OCI-LY1 (cell line): Measurements from ENCODE around the gene TYMS.

ENCODE experiments used
- H2AFZ ChIP-seq: fragments of 200-600 bp; sonication (generic), shearing (Covaris generic); 2 replicates; pipeline ENCODE4 v1.6.0; 2014; ENCODE audit warnings: antibody characterized with exemption, mild to moderate bottlenecking, low read length
- H3F3A ChIP-seq: fragments of 200-600 bp; sonication (generic), shearing (Covaris generic); 2 replicates; pipeline ENCODE4 v1.6.0; 2014; ENCODE audit warnings: mild to moderate bottlenecking, antibody characterized with exemption, low read length, moderate library complexity; ENCODE audit not compliant: insufficient read depth
- H3K27ac ChIP-seq: fragments of 200-600 bp; sonication (generic); 2 replicates; pipeline ENCODE4 v1.5.1; 2014; ENCODE audit warnings: low read length, mixed run types, mild to moderate bottlenecking, low read depth; ENCODE audit not compliant: poor library complexity, severe bottlenecking
- H3K27me3 ChIP-seq: fragments of 200-600 bp; sonication (generic); 2 replicates; pipeline ENCODE4 v1.6.0; 2014; ENCODE audit warnings: antibody characterized with exemption, mild to moderate bottlenecking, low read length, moderate library complexity; ENCODE audit not compliant: insufficient read depth
- H3K36me3 ChIP-seq: fragments of 200-600 bp; sonication (generic); 2 replicates; pipeline ENCODE4 v1.6.1; 2014; ENCODE audit warnings: mild to moderate bottlenecking, antibody characterized with exemption, low read length, moderate library complexity, mixed read lengths; ENCODE audit not compliant: insufficient read depth
- H3K4me1 ChIP-seq: fragments of 200-600 bp; sonication (generic); 2 replicates; pipeline ENCODE4 v1.5.1; 2014; ENCODE audit warnings: mild to moderate bottlenecking, low read length, moderate library complexity; ENCODE audit not compliant: insufficient read depth, severe bottlenecking
- H3K4me2 ChIP-seq: fragments of 200-600 bp; sonication (generic), shearing (Covaris generic); 2 replicates; pipeline ENCODE4 v1.6.1; 2014; ENCODE audit warnings: low read length
- H3K4me3 ChIP-seq: fragments of 200-600 bp; sonication (generic); 2 replicates; pipeline ENCODE4 v1.5.1; 2014; ENCODE audit warnings: low read length, low read depth, mild to moderate bottlenecking, mixed read lengths; ENCODE audit not compliant: poor library complexity, severe bottlenecking
- H3K79me2 ChIP-seq: fragments of 200-600 bp; shearing (Covaris generic); 2 replicates; pipeline ENCODE4 v1.6.1; 2016; ENCODE audit warnings: mixed run types, low read length, mixed read lengths; ENCODE audit not compliant: insufficient read depth
- H3K9ac ChIP-seq: fragments of 200-600 bp; sonication (generic), shearing (Covaris generic); 2 replicates; pipeline ENCODE4 v1.6.1; 2014; ENCODE audit warnings: mild to moderate bottlenecking, low read length, mixed read lengths
- H3K9me2 ChIP-seq: fragments of 200-600 bp; sonication (generic), shearing (Covaris generic); 2 replicates; pipeline ENCODE4 v1.6.1; 2014; ENCODE audit warnings: low read depth, mild to moderate bottlenecking, low read length, mixed read lengths
- H3K9me3 ChIP-seq: fragments of 200-600 bp; shearing (Covaris generic); 2 replicates; pipeline ENCODE4 v1.6.1; 2014; ENCODE audit warnings: low read length, mixed read lengths
- H4K20me1 ChIP-seq: fragments of 200-600 bp; sonication (generic), shearing (Covaris generic); 2 replicates; pipeline ENCODE4 v1.6.0; 2016; ENCODE audit warnings: mild to moderate bottlenecking, low read length; ENCODE audit not compliant: insufficient read depth
- CTCF ChIP-seq: fragments of 200-600 bp; sonication (generic), shearing (Covaris generic); IDR thresholded peaks from 2 replicates; pipeline ENCODE4 v1.5.1; 2017; ENCODE audit warnings: mild to moderate bottlenecking, antibody characterized with exemption, low read length, moderate library complexity, mixed read lengths
- EZH2 ChIP-seq: fragments of 200-600 bp; sonication (generic), shearing (Covaris generic); IDR thresholded peaks from 2 replicates; pipeline ENCODE4 v1.8.0; 2017; ENCODE audit warnings: borderline replicate concordance, mixed run types, mild to moderate bottlenecking, antibody characterized with exemption, low read length, moderate library complexity, mixed read lengths

Gene TYMS

GRCh38 chr18:693466-694187 is 36.2 kb downstream of the TYMS start:
- no peaks in the 10 kb centered on the region for H3K9me3 ChIP-seq
- TF ChIP-seq CTCF (no peak), EZH2 (no peak)
- no peaks in the 10 kb centered on the region for H3F3A ChIP-seq
- no peaks in the 10 kb centered on the region for H3K4me1 ChIP-seq
- no peaks in the 10 kb centered on the region for H3K9me2 ChIP-seq
- no peaks in the 10 kb centered on the region for H3K36me3 ChIP-seq
- H3K9ac ChIP-seq = no peak overlapping the region
- no peak overlapping the region for H3K4me3 ChIP-seq
- H3K4me2 ChIP-seq = no peak overlapping the region
- H3K27me3 ChIP-seq = no peaks in the 10 kb centered on the region
- no peak overlapping the region for H3K27ac ChIP-seq
- no peaks in the 10 kb centered on the region for H4K20me1 ChIP-seq
- H2AFZ ChIP-seq = no peak overlapping the region
- no peaks in the 10 kb centered on the region for H3K79me2 ChIP-seq

GRCh38 chr18:697012-697411 is 39.6 kb downstream of the TYMS start:
- Histone ChIP-seq H3K79me2 (no peaks in the 10 kb centered on the region), H3K27me3 (no peaks in the 10 kb centered on the region), H4K20me1 (no peaks in the 10 kb centered on the region), H3K4me1 (no peaks in the 10 kb centered on the region), H3K9ac (no peak overlapping the region), H3K4me2 (no peak overlapping the region), H3K9me2 (no peaks in the 10 kb centered on the region), H2AFZ (no peak overlapping the region), H3K36me3 (no peaks in the 10 kb centered on the region), H3K27ac (no peak overlapping the region), H3K4me3 (no peak overlapping the region), H3K9me3 (no peaks in the 10 kb centered on the region), H3F3A (no peaks in the 10 kb centered on the region)
- TF ChIP-seq EZH2 = no peak
- TF ChIP-seq CTCF = no peak

- Histone ChIP-seq H3K9me3 (no peaks in the 10 kb centered on the region), H3K4me1 (no peaks in the 10 kb centered on the region), H3F3A (no peaks in the 10 kb centered on the region), H2AFZ (no peak overlapping the region), H3K79me2 (no peaks in the 10 kb centered on the region), H3K27ac (no peak overlapping the region), H3K27me3 (no peaks in the 10 kb centered on the region), H3K4me2 (no peak overlapping the region), H3K36me3 (no peaks in the 10 kb centered on the region), H4K20me1 (no peaks in the 10 kb centered on the region), H3K9ac (no peak overlapping the region), H3K9me2 (no peaks in the 10 kb centered on the region), H3K4me3 (no peak overlapping the region)
- no peak for TF ChIP-seq EZH2
- TF ChIP-seq CTCF = no peak
These were observed 40.3 kb downstream of the TYMS start for GRCh38 chr18:697800-698199.
